Prostate gland (tissue), 2 donors: ENCODE results near the gene KREMEN1. TPM values are rescaled to one million over a fixed set of nuclear protein-coding genes. Genes with fewer than 3 reads are reported as not detected.

Experiments
- DNase-seq: peaks from one replicate; pipeline ENCODE4 v3.0.0-alpha.2; 2019; ENCODE audit warnings: low spot score
- H3K27ac ChIP-seq, 2 donors: fragments of 200-600 bp; sonication (generic); 2 replicates each; pipeline ENCODE4 v1.5.1; 2017 to 2019
- H3K27me3 ChIP-seq: fragments of 200-600 bp; sonication (generic); replicated peaks from 2 replicates; pipeline ENCODE4 v1.5.1; 2019; ENCODE audit not compliant: insufficient read depth
- H3K36me3 ChIP-seq, 2 donors: fragments of 200-600 bp; sonication (generic); 1 replicate in 1 of 2; 2 replicates in 1 of 2; pipeline versions ENCODE4 v1.5.1 to v1.8.1; 2017 to 2019
- H3K4me1 ChIP-seq: fragments of 200-600 bp; sonication (generic); replicated peaks from 2 replicates; pipeline ENCODE4 v1.5.1; 2019
- H3K4me3 ChIP-seq, 2 donors: fragments of 200-600 bp; sonication (generic); 2 replicates each; pipeline ENCODE4 v1.5.1; 2017 to 2019
- H3K9me3 ChIP-seq: fragments of 200-600 bp; sonication (generic); 2 replicates; pipeline ENCODE4 v1.5.1; 2017
- POLR2A ChIP-seq: fragments of 450-650 bp; IDR thresholded peaks from one replicate; pipeline ENCODE4 v1.6.1; 2016; ENCODE audit warnings: antibody characterized with exemption, mild to moderate bottlenecking
- POLR2AphosphoS5 ChIP-seq: sonication (generic); formaldehyde crosslinking; IDR thresholded peaks from one replicate; pipeline ENCODE4 v1.6.1; 2017; ENCODE audit warnings: antibody characterized with exemption
- WGBS: methylation state at CpG from one replicate; pipeline ENCODE4 v1.1.5; 2018; 5-methylcytosine and 5-hydroxymethylcytosine counted together
- intact Hi-C: fragments of 100-400 bp; cut with DNase I; formaldehyde crosslinking; loops from one replicate; pipeline ENCODE4 v1.14.2; 2022
- total RNA-seq, 2 donors: library from RNA; depleted of rRNA; stranded (reverse); fragments of >200 nt; gene quantifications; one replicate each; pipeline ENCODE4 v1.1.0, GENCODE V29; 2016
- TF ChIP-seq, protein P1 (sequence below), 4 experiments: fragments of 200-600 bp in 2 of 4; fragments of 450-650 bp in 2 of 4; sonication (generic) in 2 of 4; IDR thresholded peaks; 1 replicate in 3 of 4; 2 replicates in 1 of 4; pipeline ENCODE4 v1.5.1; 2016 to 2019; ENCODE audit warnings: antibody characterized with exemption in 4 of 4, mild to moderate bottlenecking in 2 of 4, moderate library complexity in 2 of 4

The KREMEN1 gene
- total RNA-seq, 2 donors from 2014 or later, result 19.3 to 49.0 TPM

DNA sequence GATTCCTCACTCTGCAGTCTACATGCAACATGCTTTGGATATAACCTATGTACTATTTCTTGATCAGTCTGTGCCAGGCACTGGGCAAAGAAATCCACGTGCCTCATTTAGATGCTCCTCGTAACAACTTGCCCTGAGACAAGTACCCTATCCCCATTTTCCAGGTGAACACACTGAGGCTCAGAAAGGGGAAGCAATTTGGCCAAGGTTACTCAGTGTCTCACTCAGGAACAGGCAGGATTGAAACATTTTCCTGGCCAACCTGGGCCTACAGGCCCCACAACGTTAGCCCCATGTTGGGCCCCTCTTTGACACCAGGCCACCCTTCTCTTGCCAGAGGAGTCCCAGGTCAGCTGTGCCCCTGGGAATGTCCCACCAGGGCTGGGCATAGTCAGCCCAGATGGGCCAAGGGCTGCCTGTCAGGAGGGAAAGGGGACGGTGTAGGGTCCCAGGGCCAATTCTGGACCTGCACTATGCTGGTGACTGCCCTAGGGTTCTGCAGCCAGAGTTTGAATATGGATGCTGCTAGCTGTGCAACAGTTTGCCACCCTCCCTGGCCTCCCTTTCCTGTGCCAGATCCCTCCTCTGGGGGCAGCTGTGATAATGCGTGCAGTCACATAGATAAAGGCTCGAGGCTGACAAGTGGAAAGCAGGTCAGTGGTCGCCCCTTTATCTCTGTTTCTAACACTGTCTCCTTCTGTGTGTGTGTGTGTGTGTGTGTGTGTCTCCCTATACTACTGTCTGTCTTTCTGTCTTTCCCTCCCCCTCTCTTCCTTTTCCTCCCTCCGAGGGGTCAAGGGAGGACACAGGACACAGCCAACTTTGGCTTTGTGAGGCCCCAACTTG is 122.5 kb downstream of the KREMEN1 start:
- Histone ChIP-seq H3K27ac (no peak overlapping the region), H3K27me3 (no peaks in the 10 kb centered on the region), H3K4me1 (no peaks in the 10 kb centered on the region), H3K4me3 (no peak overlapping the region), H3K9me3 (no peaks in the 10 kb centered on the region), H3K36me3 (no peaks in the 10 kb centered on the region)
- 81% methylated on average over 8 of the region's 8 CpGs for WGBS
- intact Hi-C loops, result no loop called here
- TF ChIP-seq, protein P1, sequence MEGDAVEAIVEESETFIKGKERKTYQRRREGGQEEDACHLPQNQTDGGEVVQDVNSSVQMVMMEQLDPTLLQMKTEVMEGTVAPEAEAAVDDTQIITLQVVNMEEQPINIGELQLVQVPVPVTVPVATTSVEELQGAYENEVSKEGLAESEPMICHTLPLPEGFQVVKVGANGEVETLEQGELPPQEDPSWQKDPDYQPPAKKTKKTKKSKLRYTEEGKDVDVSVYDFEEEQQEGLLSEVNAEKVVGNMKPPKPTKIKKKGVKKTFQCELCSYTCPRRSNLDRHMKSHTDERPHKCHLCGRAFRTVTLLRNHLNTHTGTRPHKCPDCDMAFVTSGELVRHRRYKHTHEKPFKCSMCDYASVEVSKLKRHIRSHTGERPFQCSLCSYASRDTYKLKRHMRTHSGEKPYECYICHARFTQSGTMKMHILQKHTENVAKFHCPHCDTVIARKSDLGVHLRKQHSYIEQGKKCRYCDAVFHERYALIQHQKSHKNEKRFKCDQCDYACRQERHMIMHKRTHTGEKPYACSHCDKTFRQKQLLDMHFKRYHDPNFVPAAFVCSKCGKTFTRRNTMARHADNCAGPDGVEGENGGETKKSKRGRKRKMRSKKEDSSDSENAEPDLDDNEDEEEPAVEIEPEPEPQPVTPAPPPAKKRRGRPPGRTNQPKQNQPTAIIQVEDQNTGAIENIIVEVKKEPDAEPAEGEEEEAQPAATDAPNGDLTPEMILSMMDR (IDR thresholded peaks at IDR 0.05), result no peak
- TF ChIP-seq POLR2A, result no peak
- no peak for TF ChIP-seq POLR2AphosphoS5
- no peak for DNase-seq

DNA sequence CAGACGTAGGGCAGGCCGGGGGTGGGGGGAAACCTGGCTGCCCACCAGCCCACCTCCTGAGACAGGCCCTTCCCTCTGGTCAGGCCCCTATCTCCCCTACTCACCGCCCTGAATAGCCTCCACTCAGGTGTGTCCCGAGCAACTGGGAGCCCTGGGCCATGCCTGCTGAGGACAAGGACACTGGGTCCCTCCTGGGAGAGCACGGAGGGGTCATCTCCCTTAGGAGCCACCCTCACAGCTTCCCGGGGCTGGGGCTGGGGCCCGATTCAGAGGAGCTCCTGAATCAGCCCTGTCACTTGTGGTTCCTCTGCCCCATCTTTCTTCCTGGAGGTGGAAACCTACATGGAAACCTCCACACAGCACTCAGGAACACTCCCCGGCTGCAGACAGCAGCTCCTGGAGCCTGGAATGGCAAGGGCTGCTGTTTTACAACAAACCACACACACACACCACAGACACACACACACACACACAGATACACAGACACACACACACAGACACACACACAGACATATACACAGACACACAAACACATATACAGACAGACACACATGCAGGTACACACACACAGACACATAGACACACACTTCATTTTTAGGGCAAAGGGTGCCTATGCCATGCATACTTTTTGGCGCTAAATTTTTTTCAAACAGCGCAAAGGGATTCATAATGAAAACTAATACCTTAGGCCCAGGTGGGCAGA is 123.3 kb downstream of the KREMEN1 start:
- Histone ChIP-seq H3K4me1 (no peaks in the 10 kb centered on the region), H3K27me3 (no peaks in the 10 kb centered on the region), H3K9me3 (no peaks in the 10 kb centered on the region), H3K36me3 (no peaks in the 10 kb centered on the region), H3K27ac (no peak overlapping the region), H3K4me3 (no peak overlapping the region)
- 76% methylated on average over 10 of the region's 10 CpGs for WGBS
- intact Hi-C loops, result no loop called here
- DNase-seq, result no peak
- TF ChIP-seq POLR2AphosphoS5 (no peak), POLR2A (no peak)
- TF ChIP-seq, protein P1 (IDR thresholded peaks at IDR 0.05), result no peak

- H3K9me3 ChIP-seq, result no peaks in the 10 kb centered on the region
- no peak overlapping the region for H3K27ac ChIP-seq
- H3K4me3 ChIP-seq, result no peak overlapping the region
- TF ChIP-seq POLR2AphosphoS5 (no peak), POLR2A (no peak)
- TF ChIP-seq, protein P1 (IDR thresholded peaks at IDR 0.05), result no peak
- no peaks in the 10 kb centered on the region for H3K27me3 ChIP-seq
- 94% methylated on average over 3 of the region's 3 CpGs for WGBS
- no peak for DNase-seq
- no peaks in the 10 kb centered on the region for H3K4me1 ChIP-seq
- intact Hi-C loops, result no loop called here
- no peaks in the 10 kb centered on the region for H3K36me3 ChIP-seq
These were observed 124.3 kb downstream of the KREMEN1 start for GRCh38 chr22:29197096-29197495.

DNA sequence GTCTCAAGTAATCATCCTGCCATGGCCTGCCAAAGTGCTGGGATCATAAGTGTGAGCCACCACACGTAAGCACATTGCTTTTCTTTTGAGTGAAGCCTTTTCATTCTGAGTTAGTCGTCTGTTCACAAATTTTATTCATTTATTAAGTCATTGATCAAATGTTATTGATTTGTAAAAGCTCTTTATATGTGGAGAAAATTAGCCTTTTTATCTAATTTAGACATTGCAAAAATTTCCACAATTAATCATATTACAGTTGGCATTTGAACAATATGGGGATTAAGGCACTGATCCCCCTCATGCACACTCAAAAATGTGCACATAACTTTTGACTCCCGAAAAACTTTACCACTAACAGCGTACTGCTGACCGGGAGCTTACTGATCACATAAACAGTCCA is 125.4 kb downstream of the KREMEN1 start:
- TF ChIP-seq POLR2A, result no peak
- TF ChIP-seq POLR2AphosphoS5, result no peak
- TF ChIP-seq, protein P1 (IDR thresholded peaks at IDR 0.05), result no peak
- Histone ChIP-seq H3K9me3 (no peaks in the 10 kb centered on the region), H3K27ac (no peak overlapping the region), H3K36me3 (no peaks in the 10 kb centered on the region), H3K27me3 (no peaks in the 10 kb centered on the region), H3K4me1 (no peaks in the 10 kb centered on the region), H3K4me3 (no peak overlapping the region)
- intact Hi-C loops, result no loop called here
- DNase-seq, result no peak
- 95% methylated on average over 5 of the region's 5 CpGs for WGBS
